Activated CD4-positive, alpha-beta T cell treated with anti-CD3 and anti-CD28 coated beads for 24 hours (primary cell): ENCODE results near the gene KRTAP5-10.
"Not testable (repeated sequence)": the region's sequence is repeated elsewhere in the genome, so short reads cannot be mapped to it uniquely, and the experiment has no call there.

Source experiments
- DNase-seq, 2 donors: peaks; one replicate each; pipeline ENCODE4 v3.0.0-alpha.2; 2020; ENCODE audit warnings: low read depth in 2 of 2

The KRTAP5-10 gene

GRCh38 chr11:71542879-71543777 lies 22.2 kb upstream of the KRTAP5-10 start:
- DNase-seq = no peak

GRCh38 chr11:71543866-71544265 lies 21.5 kb upstream of the KRTAP5-10 start:
- DNase-seq = no peak

- no peak for DNase-seq
These were observed 20.7 kb upstream of the KRTAP5-10 start for GRCh38 chr11:71544525-71545214.

- no peak for DNase-seq
These were observed 19.9 kb upstream of the KRTAP5-10 start for GRCh38 chr11:71545405-71545966.

GRCh38 chr11:71548120-71548519 lies 17.2 kb upstream of the KRTAP5-10 start, which contains the start of gene KRTAP5-9:
KRTAP5-9 (plus strand) TSS chr11:71548420; CDS start chr11:71548658, 238 bp downstream.
- no peak for DNase-seq

- DNase-seq = no peak
These were observed 16.6 kb upstream of the KRTAP5-10 start for GRCh38 chr11:71548716-71549151.

GRCh38 chr11:71551711-71552110 lies 13.7 kb upstream of the KRTAP5-10 start:
- DNase-seq = no peak

GRCh38 chr11:71554996-71555395 lies 10.4 kb upstream of the KRTAP5-10 start:
- DNase-seq = no peak

- DNase-seq = no peak
These were observed 9.9 kb upstream of the KRTAP5-10 start for GRCh38 chr11:71555508-71555907.

GRCh38 chr11:71556018-71556417 lies 9.3 kb upstream of the KRTAP5-10 start:
- no peak for DNase-seq

GRCh38 chr11:71557257-71557656 lies 8.1 kb upstream of the KRTAP5-10 start:
- no peak for DNase-seq

GRCh38 chr11:71558996-71559395 lies 6.4 kb upstream of the KRTAP5-10 start:
- DNase-seq = no peak

GRCh38 chr11:71562120-71562519 lies 3.2 kb upstream of the KRTAP5-10 start:
- DNase-seq = no peak

GRCh38 chr11:71563406-71563805 lies 2.0 kb upstream of the KRTAP5-10 start:
- no peak for DNase-seq

- DNase-seq = no peak
These were observed 933 bp upstream of the KRTAP5-10 start for GRCh38 chr11:71564430-71564829.

GRCh38 chr11:71566081-71566620 lies 788 bp downstream of the KRTAP5-10 start:
- DNase-seq = no peak

GRCh38 chr11:71566626-71567599 lies 1.6 kb downstream of the KRTAP5-10 start:
- DNase-seq = not testable (repeated sequence)

GRCh38 chr11:71567633-71568032 lies 2.3 kb downstream of the KRTAP5-10 start:
- not testable (repeated sequence) for DNase-seq

GRCh38 chr11:71568704-71569349 lies 3.5 kb downstream of the KRTAP5-10 start:
- DNase-seq = no peak

- DNase-seq = not testable (repeated sequence)
These were observed 5.9 kb downstream of the KRTAP5-10 start for GRCh38 chr11:71571101-71571850.
